NCI-H2196 (cell line): ENCODE measurements around the gene TMEM145.
"Not testable (repeated sequence)": the region's sequence is repeated elsewhere in the genome, so short reads cannot be mapped to it uniquely, and the experiment has no call there.

Source experiments
- DNase-seq: peaks from one replicate; lab custom pipeline; 2025; ENCODE audit not compliant: unreplicated experiment; lab: John Stamatoyannopoulos, UW

The TMEM145 gene

DNA sequence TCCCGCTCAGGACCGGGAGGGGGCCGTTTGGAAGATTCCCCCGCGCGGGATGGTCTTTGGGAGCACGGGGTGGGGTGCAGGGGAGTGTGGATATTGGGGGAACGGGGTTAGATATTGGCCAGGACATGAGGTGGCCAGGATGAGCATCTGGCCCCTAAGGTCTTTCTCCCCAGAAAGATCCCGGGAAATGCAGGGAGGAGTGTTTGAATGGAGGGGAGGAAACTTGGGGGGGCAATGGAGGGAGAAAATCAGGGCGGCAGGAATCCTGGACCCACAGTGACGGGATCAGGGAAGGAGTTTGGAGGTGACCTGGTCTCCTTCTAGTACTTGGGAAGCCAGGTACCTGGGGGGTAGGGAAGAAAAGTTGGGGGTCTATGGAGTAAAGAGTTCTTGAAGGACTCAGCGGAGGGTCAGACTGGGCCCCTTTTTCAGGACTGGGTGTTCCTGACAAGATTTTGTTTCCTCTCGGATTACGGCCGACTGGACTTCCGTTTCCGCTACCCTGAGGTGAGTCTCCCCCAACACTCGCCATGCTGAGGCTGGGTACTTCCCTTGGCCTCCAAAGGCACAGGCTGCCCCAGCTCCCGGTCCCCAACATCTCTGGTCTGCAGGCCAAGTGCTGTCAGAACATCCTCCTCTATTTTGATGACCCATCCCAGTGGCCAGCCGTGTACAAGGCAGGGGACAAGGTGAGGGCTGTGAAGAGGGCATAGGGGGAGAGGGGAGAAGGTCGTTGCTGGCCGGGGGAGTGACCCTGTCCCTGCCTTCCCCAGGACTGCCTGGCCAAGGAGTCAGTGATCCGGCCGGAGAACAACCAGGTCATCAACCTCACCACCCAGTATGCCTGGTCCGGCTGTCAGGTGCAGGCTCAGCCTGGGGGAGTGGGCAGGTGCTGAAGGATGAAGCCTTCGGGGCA, 989 bp downstream of the TMEM145 start:
- DNase-seq: no peak

- DNase-seq: no peak
Measured at GRCh38 chr19:42315024-42315423, 1.9 kb downstream of the TMEM145 start.

GRCh38 chr19:42316223-42317211, 3.4 kb downstream of the TMEM145 start:
- peak; percentile 87 for DNase-seq

DNA sequence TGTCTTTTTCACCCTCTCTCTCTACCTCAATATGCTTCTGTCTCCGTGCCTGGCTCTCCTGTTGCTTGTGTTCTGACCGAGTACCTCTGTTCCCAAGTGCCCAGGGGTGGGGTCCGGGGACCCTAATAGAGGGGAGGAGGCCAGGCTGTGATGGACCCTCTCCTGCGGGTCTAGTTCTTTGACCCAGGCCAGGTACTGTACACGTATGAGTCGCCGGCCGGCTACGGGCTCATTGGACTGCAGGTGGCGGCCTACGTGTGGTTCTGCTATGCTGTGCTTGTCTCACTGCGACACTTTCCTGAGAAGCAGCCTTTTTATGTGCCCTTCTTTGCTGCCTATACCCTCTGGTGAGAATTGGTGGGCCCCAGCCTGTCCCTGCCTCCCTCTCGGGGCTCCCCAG, 4.4 kb downstream of the TMEM145 start:
- DNase-seq: no peak

DNA sequence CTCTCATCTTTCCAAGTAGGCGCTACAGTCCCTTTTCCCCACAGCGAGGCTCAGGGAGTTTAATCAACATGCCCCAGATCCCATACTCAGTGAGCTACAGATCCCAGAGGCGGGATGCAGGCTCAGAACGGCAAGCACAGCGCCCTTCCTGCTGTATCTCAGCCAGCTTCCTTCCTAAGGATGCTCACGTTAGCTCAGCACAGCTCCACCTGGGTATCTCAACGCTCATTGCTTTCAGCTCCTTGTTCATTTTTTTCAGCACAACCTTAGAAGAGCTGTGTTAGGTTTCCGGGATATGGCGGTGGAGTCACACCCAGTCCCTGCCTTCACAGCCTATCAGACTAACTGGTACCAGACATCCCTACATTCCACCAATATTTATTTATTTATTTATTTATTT, 9.2 kb downstream of the TMEM145 start:
- no peak for DNase-seq

- no peak for DNase-seq
Measured at GRCh38 chr19:42323473-42323851, 10.4 kb downstream of the TMEM145 start.

DNA sequence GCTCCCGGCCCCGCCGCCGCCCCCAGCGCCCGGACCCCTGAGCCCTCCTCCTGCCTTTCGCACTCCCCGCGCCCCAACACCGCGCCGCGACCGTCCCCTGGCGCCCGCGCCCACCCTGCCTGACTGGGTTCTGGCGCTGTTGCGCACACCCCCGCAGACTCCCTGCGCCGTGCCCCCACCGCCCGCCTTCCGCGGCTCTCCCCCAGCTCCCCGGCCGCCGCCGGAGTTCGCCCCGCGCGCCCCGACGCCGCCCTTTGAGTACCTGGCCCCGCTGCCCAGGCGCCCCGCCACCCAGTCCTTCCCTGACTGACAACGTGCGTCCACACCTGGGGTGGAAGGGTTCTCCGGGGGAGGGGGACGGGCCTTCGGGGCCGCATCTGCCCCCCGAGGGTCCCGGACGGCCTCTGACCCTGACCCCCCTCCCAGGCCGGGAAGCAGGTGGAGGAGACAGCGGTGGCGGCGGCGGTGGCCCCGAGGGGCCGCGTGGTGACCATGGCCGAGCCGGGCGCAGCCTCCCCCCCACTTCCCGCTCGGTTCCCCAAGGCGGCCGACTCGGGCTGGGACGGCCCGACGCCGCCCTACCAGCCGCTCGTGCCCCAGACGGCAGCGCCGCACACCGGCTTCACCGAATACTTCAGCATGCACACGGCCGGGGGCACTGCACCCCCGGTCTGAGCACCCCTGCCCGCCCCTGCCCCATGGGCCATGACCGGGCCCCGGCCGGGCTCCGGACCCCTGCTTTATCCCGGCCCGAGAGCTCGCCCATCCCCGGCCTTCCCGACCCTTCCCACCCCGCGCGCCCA, 10.9 kb downstream of the TMEM145 start:
- DNase-seq: no peak

DNA sequence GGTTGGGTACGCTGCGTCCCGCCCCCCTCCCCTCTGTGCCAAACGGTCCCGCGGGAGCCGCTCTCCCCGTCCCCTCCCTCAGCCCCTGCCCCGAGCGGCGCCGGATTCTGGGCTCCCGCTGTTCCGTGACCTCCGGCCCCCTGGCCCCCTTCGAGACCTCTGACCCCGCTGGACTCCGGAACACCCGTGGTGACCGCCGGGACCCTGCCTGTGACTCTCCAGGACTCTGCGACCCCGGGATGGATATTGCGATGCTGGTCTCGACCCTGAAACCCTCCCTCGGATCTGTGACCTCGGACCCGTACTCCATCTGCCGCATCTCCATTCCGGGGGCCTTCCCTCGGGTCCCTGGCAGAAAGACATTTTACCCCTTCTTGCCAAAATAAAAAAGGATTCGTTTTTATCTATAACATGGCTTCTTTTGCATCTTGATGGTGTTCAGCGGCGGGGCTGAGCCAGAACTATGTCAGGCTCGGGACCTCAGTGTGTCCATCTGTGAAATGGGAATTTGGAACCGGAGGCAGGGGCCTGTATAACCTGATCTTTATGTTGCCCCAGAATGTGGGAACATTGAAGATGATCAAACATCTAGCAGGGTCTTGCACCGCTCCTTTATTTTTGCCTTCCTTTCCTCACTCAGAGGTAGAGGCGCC, 11.7 kb downstream of the TMEM145 start:
- DNase-seq: no peak

- peak; percentile 99 for DNase-seq
Measured at GRCh38 chr19:42325308-42325895, 12.3 kb downstream of the TMEM145 start, which contains the start of gene MEGF8. Gene MEGF8, plus strand, starts transcription at chr19:42325635. Its CDS starts 609 bp downstream, at chr19:42326244.

DNA sequence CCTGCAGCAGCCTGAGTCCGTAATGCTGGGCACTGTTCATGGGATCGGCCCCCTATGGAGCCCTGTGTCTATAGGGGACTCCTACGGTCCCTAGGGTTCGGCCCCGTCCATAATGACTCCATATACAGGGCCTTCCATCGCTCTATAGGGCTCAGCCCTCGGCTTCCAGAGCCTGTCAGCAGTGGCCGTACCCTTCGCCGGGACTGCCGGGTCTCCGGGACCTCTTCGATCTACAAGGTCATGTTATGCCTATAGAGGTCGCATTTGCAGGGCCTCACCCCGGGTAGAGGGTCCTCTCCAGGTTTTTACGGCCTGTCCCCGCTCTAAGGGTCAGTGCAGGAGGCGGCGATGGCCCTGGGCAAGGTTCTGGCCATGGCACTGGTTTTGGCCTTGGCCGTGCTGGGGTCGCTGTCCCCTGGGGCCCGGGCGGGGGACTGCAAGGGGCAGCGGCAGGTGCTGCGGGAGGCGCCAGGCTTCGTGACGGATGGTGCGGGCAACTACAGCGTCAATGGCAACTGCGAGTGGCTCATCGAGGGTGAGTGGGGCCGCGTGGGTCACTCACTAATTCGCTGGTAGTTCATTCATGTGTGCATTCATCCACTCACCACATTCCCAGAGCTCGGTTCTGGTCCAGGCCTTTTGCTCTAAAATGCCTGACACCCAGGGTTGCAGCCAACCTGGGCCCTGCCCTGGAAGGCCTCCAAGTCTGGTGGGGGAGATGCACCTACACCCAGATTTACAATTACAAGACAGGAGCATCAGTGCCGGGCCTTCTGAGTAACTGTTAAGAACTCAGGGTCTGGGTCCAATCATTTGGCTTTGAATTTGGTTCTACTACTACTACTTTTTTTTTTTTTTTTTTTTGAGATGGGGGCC, 13.0 kb downstream of the TMEM145 start:
- DNase-seq: no peak

GRCh38 chr19:42326969-42327368, 13.9 kb downstream of the TMEM145 start:
- DNase-seq: no peak

- no peak for DNase-seq
Measured at GRCh38 chr19:42327381-42327780, 14.3 kb downstream of the TMEM145 start.

DNA sequence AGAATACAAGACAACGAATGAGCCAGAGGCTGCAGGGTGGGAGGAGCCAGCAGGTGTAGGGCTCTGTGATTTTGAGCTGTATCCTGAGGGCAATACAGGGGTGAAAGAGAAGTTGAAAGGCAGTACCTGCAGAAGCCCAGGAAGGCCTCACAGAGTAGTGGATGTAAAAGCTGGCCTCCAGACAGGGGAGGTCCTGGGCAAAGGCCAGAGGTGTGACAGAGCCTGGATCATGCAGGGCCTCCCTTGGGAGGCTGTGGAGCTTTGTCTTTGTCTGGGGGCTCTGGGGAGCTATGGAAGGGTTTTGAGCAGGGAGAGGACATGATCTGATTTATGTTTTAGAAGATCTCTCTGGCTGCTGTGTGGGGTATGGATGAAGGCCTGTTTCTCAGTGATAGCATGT, 15.0 kb downstream of the TMEM145 start:
- DNase-seq: no peak

GRCh38 chr19:42328854-42329253, 15.7 kb downstream of the TMEM145 start:
- no peak for DNase-seq

- no peak for DNase-seq
Measured at GRCh38 chr19:42330241-42330711, 17.2 kb downstream of the TMEM145 start.

DNA sequence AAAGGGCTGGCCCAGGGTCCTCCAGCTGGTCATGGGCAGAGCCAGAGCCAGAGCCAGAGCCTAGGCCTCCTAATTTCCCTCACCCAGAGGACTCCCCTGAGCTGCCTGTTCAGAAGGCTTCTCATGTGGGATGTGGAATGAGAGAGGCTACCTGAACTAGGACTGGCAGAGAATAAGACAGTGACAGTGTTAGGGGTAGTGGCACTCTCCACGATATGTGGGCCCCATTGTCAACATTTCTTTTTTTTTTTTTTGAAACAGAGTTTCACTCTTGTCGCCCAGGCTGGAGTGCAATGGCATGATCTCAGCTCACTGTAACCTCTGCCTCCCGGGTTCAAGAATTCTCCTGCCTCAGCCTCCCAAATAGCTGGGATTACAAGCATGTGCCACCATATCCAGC, 18.2 kb downstream of the TMEM145 start:
- DNase-seq: not testable (repeated sequence)

DNA sequence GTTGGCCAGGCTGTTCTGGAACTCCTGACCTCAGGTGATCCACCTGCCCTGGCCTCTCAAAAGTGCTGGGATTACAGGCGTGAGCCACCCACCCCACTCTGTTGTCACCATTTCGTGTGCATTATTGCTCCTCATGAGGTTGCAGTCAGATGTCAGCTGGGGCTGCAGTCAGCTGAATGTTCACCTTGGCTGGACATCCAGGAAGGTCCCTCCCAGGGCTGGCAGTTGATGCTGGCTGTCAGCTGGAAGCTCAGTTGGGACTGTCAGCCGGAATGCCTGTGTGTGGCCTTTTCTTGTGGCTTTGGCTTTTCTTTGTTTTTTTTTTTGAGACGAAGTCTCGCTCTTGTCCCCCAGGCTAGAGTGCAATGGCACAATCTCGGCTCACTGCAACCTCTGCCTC, 18.9 kb downstream of the TMEM145 start:
- no peak for DNase-seq

DNA sequence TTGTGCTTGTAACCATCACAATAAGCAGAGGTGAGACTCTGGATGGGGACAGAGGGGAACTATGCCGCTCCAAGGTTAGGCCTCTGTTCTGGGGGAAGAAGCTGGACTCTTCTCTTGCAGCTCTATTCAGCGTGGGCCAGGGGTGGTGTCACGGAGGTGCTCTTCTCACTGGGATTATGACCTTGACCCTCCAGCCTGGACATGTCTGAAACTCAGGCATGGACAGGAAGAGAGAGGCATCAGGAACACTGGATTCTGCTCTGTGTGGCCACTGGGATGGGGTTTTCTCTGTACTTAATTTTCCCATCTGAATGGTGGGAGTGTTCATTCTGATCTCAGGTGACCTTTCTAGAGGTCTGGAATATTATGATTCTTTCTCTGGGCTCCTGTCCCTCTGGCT, 19.9 kb downstream of the TMEM145 start:
- DNase-seq: no peak
